Measurements from ENCODE around the gene SPRED2.
"Not testable (repeated sequence)": the region's sequence is repeated elsewhere in the genome, so short reads cannot be mapped to it uniquely, and the experiment has no call there.

Gene SPRED2

GRCh38 chr2:65361623-65362022 is 70.8 kb downstream of the SPRED2 start:
- DNase-seq: no peak

DNA sequence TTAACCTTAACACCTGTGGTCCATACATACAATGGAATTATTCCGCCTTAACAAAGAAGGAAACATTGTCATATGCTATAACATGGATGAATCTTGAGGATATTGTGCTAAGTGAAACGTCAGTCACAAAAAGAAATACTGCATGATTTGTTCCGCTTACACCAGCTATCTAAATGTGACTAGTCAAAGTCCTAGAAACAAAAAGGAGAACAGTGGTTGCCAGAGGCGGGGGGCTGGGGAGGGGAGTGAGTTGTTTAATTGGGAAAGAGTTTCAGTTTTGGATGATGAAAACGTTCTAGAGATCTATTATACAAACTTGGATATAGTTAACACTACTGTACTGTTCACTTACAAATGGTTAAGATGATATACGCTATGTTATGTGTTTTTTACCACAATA is 72.0 kb downstream of the SPRED2 start:
- no peak for DNase-seq

DNA sequence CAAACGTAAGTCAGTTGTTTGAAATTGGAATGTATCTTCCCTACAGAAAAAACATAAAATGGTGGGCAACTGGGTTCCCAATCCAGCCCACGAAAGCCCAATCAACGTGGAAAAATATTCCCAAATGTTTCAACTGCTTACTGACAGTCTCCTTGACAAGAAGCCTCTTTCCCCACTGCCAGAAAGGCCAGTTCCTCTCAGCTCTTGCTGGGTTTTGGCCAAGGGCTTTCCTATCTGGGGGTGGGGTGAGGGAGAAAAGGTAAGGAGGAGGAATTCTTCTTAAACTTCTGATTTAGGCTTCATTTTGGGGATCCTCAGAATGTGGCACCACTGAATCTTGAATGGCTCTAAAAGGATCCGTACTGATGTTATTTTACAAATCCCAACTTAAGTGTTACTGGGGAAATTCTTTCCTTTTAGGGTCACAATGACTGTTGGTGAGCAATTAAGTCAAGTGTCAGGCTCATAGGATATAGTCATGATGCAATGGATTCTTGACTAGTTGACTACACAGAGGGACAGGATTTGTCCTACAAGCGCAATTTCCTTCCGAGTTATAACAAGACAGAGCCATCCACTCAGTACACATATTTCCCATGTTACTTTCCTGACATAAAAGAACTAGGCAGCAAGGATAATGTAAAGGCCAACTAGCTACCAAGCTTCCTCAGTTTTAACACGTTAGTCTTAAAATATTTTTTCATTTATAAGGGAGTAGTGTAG is 73.6 kb downstream of the SPRED2 start:
- DNase-seq: no peak

- no peak for DNase-seq
Observed at GRCh38 chr2:65357959-65358294, 74.5 kb downstream of the SPRED2 start.

DNA sequence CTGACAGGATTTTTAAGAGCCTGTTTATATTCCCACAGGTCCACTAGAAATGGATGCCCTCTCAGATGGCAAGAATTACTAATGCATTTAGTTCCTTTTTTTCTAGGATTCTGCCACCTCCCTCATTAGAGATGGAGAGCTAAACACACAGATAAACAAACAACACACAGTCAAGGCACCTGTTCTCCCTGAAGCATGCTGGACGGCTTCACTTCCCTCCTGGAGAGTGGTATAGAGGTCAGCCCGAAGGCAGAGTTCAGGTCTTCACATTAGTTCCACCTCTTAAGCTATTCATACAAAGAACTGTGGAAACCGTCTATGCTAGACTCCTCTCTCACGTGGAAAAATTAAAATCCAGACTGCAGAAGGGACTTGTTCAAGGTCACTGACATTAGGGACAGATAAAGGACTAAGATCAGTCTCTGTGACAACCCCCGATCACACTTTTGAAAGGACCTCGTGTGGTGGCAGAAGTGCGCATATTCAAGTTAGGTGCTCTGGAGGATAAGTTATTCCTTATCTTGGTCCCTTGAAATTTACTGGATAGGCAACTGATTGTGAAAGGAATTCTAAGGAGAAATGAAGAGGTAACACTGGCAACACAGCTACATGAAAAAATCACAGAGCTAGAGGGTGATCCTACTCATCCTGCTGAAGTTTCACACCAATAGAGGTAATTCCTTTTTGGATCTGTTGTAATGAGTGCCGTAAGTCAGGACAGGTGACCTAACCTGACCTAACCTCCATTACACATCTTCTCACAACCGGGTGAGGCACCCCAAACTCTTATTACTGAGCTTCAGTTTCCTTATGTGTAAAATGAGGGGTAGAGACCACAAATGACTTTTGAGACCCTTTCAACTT is 75.1 kb downstream of the SPRED2 start:
- DNase-seq: no peak

DNA sequence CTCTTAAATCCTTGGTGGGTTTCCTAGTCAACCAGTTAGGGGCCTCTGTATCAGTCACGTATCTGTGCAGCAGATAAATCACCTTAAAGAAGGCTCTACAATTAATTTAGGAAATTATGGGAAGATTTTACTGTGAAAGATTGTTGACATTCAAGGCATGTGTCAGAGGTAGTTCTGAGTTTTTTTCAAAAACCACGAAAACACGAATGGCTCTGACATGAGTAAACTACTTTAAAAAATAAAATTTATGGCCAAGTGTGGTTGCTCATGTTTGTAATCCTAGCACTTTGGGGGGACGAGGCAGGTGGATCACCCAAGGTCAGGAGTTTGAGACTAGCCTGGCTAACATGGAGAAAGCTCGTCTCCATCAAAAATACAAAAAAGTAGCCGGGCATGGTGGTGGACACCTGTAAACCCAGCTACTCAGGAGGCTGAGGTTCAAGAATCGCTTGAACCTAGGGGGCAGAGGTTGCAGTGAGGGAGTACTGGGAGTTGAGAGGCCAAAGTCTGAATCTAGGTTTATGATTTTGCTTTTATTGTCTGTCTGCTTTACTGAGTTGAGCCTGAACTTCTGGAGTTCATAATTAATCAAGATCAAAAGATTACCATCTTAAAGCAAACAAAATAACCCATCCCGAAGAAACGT is 77.1 kb downstream of the SPRED2 start:
- no peak for DNase-seq

- no peak for DNase-seq
Observed at GRCh38 chr2:65354773-65355172, 77.6 kb downstream of the SPRED2 start.

- DNase-seq: no peak
Observed at GRCh38 chr2:65353927-65354326, 78.5 kb downstream of the SPRED2 start.

DNA sequence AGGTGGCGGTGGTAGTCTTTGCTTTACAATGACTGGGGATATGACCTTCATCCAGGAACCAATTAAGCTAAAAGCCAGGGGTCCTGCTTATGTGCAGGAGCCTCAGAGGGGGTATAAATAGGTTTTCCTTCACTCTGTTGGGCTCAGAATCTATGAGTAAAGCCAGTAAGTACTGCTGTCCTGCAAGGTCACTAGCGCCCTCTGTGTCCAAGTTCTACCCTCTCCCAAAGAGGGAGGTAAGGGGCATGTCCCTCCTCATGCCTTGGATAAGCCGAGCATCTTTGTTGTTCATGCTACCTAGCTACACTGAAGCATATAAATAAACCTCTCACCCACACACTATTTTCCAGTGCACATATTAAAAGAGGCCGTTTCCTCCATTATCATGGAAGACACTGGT is 79.4 kb downstream of the SPRED2 start:
- DNase-seq: no peak

DNA sequence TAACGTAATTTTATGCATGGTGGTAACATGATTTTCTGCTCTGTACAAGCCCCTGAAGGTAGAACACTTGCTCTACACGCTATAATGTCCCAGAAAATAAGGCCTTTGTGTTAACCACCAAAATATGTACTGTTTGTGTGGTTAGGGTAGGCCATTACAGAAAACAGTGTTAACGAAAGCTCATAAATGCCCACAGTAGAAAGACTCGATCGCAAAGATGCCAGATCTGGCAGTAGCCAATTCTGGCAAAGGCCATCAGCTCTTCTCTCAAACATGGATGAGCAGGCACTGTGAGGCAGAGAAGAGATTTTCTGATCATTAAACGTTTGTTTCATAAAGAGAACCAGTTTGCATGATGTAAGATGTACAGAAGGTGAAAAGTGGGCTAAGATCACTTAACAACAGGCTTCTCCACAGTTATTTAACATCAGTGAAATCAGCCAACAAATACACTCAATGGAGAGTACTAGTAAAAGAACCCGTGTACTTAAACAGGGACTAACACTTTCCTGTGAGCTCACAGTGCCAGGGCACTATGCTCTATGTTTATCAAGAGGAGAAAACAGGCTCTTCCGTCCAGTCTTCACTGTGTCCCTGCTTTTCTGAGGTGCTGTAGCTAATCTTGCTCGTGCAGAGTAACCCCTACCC is 80.3 kb downstream of the SPRED2 start:
- DNase-seq: no peak

DNA sequence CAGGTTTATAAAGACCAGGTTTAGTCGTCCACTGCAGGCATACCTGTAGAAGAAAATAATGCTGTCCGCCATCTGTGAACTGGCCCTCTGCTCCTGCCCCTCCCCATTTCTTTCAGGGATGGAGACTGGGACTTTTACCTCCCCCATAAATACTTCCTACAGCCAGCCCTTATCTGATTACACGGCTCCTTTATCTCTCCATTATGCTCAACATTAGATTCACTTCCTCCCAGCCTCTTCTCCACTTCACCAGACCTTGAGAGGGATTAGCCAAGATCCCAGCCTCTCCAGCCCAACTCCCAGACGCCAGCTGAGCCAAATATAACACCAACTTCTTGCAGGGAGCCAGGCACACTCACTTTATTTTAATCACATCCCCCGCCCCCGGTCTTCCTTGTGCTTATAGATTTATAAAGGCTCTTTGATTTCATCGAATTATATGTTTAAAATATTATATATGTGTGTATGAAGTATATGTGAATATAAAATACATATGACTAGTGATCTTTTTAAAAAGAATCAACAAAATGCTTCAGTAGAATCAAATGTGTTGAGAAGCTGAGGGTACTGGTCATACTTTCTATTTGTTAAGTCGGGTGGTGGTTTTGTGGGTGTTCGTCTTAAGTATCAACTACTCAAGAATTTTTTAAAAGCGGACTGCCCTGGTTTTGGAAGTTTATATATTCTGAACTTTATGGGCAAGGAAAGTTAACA is 81.0 kb downstream of the SPRED2 start:
- no peak for DNase-seq

- DNase-seq: no peak
Observed at GRCh38 chr2:65350651-65351056, 81.7 kb downstream of the SPRED2 start.

GRCh38 chr2:65349863-65350262 is 82.5 kb downstream of the SPRED2 start:
- no peak for DNase-seq

- no peak for DNase-seq
Observed at GRCh38 chr2:65347913-65348312, 84.5 kb downstream of the SPRED2 start.

GRCh38 chr2:65345631-65346030 is 86.8 kb downstream of the SPRED2 start:
- DNase-seq: no peak

GRCh38 chr2:65344689-65345088 is 87.7 kb downstream of the SPRED2 start:
- DNase-seq: no peak

DNA sequence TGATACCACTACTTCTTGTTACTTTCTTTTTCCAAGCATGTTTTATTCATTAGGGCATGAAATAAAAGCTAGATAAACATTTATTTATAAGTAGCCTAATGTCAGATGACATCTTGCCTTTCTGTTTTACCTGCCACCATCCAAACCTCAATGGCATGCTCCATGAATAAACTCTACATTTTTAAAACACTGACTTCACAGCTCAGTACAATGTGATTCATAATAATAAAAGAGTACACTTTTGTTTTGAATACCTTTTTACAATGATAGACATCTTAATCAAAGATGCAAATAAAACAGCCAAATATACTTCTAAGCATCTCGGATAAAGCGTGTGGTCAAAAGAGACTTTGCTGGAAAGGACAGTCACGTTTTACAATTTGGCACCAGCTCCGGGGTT is 88.2 kb downstream of the SPRED2 start:
- no peak for DNase-seq

GRCh38 chr2:65343386-65343785 is 89.0 kb downstream of the SPRED2 start:
- no peak for DNase-seq

DNA sequence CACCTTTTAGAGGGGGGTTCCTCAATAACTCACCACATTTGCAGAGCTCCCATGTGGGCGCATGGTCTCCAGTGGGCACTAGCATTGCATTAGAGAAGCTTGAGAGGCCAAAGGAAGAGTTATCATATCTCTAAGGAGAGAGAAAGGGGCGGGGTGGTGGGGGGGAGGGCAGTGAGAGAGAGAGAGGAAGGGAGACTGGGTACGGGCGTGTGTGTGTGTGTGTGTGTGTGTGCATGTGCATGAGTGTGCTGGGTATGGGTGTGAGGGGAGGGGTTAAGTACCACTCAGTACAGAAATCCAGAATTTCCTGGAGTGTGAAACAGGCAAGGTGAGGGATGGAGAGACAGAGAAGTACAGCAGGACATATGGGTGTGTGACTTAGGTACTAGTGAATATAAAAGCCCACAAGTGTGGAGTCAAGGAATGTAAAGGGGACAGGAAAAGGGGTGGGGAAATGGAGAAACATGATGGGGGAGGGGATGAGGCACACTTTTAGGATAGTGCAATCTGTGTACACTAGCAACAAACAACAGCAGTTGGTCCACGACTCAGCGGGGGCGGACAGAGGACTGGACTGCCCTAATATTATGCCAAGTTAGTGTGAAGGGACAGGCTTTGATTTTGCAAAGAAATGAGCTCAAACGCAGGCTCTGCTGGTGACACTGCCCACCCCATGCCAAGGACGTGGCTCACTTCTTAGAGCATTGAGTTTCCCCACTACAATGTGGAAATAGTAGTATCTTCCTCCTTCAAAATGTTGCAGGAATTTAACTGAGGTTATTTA is 91.3 kb downstream of the SPRED2 start:
- DNase-seq: no peak

DNA sequence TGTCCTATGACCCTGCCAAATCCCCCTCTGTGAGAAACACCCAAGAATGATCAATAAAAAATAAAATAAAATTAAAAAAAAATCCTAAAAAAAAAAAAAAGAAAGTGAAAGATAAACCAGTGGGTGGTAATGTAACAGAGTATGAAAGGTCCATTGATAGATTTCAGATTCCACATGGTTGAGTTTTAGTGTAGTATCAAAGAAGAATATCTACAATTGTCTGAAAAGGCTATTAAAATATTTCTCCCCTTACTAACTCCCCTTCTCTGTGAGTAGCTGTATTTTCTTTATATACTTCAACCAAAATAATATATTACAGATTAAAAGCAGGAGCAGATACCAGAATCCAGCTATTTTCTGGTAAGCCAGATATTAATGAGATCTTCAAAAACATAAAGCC is 92.8 kb downstream of the SPRED2 start:
- DNase-seq: no peak

DNA sequence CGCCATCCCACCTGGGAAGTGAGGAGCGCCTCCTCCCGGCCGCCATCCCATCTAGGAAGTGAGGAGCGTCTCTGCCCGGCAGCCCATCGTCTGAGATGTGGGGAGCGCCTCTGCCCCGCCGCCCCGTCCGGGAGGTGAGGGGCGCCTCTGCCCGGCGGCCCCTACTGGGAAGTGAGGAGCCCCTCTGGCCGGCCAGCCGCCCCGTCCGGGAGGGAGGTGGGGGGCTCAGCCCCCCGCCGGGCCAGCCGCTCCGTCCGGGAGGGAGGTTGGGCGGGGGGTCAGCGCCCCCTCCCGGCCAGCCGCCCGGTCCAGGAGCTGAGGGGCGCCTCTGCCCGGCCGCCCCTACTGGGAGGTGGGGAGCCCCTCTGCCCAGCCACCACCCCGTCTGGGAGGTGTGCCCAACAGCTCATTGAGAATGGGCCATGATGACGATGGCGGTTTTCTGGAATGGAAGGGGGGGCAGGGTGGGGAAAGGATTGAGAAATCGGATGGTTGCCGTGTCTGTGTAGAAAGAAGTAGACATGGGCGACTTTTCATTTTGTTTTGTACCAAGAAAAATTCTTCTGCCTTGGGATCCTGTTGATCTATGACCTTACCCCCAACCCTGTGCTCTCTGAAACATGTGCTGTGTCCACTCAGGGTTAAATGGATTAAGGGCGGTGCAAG is 93.4 kb downstream of the SPRED2 start:
- not testable (repeated sequence) for DNase-seq

Measured in cortex of kidney (tissue), 1 donor.